VCaP (cell line): ENCODE data around the gene VOPP1.

Experiments used
- H3K27ac ChIP-seq: fragments of 450-650 bp; 2 replicates; pipeline ENCODE4 v1.5.1; 2017
- TF ChIP-seq, protein P1 (sequence below): fragments of 450-650 bp; conservative IDR thresholded peaks from 2 replicates; pipeline ENCODE4 v1.5.1; 2017; ENCODE audit warnings: mild to moderate bottlenecking, moderate library complexity

Gene VOPP1

DNA sequence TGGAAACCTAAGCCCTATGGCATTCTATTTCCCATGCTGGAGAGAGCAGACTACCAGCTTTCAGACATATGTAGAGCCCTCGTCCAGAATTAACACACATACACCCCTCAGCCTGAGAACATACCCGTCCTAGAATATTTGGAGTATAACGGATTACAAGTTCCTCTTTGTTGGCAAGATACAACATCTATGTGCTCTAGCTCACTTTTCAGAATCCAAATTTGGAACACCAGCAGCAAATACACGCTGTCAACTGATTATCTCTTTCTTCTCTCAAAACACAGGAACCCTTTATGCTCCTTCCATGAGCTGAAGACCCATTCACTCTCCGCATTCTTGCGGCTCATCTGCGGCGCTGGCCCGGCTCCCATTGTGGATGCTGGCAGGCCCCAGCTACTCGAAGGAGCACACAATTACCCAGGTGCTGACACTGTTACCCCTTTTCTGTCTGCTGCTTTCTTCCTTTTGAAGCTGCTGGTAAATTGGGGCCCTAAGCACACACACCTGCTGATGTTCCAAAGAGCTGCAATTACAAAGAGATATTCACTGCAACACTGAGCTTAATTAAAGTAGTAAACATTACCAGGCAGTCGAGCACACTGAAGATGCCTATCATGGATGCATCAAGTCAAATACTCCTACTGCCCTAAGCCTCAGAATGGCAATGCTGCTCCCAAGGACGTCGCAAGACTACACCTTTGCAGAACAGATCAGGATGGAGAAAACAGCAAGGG is 70.0 kb downstream of the VOPP1 start:
- TF ChIP-seq, protein P1, sequence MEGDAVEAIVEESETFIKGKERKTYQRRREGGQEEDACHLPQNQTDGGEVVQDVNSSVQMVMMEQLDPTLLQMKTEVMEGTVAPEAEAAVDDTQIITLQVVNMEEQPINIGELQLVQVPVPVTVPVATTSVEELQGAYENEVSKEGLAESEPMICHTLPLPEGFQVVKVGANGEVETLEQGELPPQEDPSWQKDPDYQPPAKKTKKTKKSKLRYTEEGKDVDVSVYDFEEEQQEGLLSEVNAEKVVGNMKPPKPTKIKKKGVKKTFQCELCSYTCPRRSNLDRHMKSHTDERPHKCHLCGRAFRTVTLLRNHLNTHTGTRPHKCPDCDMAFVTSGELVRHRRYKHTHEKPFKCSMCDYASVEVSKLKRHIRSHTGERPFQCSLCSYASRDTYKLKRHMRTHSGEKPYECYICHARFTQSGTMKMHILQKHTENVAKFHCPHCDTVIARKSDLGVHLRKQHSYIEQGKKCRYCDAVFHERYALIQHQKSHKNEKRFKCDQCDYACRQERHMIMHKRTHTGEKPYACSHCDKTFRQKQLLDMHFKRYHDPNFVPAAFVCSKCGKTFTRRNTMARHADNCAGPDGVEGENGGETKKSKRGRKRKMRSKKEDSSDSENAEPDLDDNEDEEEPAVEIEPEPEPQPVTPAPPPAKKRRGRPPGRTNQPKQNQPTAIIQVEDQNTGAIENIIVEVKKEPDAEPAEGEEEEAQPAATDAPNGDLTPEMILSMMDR = no peak
- H3K27ac ChIP-seq = no peak overlapping the region

DNA sequence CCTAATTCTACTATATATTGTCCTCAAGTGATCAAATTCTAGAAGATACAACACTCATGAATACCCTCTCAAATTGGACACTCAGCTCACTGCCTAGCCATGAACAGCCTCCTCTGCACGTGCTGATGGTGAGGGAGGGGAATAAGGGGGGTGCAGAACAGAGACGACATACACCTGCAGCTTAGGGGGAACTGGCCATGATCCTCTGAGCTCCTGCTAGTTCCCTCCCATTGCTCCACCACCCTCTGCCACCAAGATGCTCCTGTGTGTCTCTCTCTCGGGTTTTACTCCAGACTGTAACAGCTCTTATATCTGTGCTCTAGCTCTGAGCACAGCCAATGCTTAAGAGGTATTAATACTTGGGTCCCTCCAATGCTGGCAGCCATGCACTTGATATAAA is 70.7 kb downstream of the VOPP1 start:
- TF ChIP-seq, protein P1 = no peak
- no peak overlapping the region for H3K27ac ChIP-seq

DNA sequence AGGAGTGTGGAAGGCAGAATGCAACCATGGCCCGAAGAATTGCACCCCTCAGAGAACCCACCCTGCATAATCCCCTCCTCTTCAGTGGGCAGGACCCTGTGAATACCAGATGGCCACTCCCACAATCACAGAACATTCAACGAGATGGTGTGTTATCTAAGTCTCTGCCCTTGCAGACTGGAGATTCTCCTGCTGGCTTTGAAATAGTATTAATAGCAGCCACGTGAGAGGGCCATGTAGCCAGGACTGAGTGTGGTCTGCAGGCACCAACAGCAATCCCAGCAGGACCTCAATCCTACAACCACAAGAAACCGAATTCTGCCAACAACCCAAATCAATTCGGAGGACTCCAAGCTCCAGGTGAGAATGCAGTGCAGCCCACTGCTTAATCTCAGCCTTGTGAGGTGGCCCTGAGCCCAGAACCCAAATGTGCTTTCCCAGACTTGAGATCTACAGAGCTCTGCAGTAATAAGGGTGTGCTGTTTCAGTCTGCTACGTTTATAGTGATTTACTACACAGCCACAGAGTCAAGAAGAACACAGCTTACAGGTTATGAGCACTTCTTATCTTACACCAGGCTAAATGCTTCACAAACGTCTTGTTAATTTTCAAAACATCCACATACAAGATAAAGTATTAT is 72.1 kb downstream of the VOPP1 start:
- H3K27ac ChIP-seq = no peak overlapping the region
- TF ChIP-seq, protein P1 = no peak

DNA sequence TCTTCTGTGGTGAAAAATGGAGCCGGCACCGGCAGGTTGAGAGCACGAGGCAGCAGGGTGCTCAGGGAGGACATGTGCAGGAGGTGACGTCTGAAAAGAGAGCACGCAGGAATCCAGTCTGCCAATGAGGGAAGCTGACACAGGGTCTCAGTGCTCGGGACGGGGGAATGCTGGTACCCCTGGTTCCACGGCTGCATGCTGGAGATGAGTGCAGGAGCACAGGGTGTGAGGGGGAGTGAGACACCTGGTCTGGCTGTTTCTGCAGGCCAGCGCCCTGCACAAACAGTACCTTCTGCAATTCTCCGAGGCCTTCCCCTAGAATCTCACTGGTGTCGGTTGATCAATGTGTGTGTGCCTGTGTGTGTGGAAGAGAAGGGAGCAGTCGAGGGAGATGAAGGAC is 72.7 kb downstream of the VOPP1 start:
- no peak overlapping the region for H3K27ac ChIP-seq
- TF ChIP-seq, protein P1 = no peak

DNA sequence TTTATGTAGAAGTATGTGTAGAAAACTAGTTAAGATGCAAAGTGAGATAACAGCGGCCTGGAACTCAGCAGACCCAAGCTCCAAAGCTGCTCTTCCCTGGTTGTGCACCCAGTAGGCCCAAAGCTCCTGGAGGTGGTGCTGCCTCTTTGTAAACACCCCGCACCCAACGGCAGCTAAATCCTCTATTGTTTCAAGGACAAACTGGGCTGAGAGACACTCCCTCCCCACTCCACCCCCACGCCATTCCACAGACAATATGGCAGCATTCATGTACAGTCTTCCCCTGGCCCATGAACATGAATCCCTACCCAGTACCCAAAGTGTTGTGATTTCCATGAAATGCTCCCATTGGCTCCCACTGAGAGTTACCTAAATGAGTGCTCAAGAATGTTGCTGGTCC is 73.5 kb downstream of the VOPP1 start:
- TF ChIP-seq, protein P1 = no peak
- no peak overlapping the region for H3K27ac ChIP-seq

DNA sequence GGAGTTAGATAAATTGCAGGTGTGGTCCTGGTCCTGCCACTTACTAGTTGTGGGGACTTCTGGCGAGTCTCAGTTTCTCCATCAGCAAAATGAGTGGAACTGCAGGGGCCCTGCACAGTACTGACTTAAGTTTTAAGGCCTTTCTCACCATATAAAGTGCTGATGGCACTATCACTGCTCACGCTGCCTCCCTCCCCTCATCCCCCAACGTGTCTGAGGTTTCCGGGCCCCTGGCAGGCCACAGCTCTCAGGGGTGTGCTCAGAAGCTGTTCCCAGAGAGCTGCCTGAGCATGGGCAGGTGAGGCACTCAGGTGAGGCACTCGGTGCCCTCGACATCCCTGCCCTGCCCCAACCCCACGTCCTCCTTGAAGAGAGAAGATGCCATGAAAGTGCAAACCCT is 74.2 kb downstream of the VOPP1 start:
- H3K27ac ChIP-seq = no peak overlapping the region
- TF ChIP-seq, protein P1 = no peak

DNA sequence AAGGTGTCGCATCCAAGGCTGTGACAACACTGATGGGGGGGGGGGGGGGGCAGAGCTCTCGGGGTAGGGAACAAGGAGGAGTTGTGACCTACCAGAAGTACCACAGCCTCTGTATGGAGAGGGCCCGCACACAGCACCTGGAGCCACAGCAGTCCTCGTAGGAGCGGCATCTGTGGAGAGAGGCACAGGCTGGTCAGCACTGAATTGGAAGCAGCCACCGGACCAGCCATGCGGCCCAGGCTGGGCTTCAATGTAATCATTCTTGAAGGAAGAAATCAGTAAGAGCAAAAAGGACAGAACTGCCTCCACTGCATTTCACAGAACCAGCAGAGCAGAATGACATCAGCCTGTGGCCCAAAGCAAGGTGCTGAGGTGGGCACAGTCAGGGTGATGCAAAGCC is 74.8 kb downstream of the VOPP1 start:
- H3K27ac ChIP-seq = no peak overlapping the region
- TF ChIP-seq, protein P1 = no peak
